ENCODE results near the gene CRACR2B.

CRACR2B gene

DNA sequence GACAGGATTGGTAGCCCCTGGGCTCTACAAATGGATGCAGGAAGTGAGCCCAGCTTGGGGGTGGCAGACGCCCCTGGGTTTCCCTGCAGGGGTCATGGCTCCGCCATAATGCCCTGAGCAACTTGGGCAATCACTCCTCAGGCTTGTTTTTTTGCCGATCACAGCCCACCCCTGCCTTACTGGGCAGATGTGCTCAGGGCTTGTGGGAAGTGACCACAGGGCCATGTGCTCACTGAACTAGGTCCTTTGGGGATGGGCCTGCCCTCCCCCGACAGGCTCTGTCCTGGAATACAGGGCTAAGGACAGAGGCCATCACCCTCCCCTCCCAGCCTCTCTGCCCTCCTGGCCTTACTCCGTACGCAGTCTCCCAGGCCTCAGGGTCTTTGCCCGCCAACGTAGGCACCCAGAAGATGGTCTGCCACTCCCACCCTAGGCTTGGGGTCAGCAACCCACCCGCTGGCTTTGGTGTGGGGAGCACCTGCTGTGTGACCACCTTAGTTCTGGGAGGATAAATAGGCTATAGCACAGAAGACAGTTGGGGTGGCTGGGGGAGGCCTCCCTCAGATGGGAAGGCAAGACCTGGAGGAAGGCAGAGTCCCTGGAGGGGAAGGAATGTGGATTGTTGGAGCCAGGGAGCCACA, 14.1 kb upstream of the CRACR2B start:
- TF ChIP-seq, protein P1, sequence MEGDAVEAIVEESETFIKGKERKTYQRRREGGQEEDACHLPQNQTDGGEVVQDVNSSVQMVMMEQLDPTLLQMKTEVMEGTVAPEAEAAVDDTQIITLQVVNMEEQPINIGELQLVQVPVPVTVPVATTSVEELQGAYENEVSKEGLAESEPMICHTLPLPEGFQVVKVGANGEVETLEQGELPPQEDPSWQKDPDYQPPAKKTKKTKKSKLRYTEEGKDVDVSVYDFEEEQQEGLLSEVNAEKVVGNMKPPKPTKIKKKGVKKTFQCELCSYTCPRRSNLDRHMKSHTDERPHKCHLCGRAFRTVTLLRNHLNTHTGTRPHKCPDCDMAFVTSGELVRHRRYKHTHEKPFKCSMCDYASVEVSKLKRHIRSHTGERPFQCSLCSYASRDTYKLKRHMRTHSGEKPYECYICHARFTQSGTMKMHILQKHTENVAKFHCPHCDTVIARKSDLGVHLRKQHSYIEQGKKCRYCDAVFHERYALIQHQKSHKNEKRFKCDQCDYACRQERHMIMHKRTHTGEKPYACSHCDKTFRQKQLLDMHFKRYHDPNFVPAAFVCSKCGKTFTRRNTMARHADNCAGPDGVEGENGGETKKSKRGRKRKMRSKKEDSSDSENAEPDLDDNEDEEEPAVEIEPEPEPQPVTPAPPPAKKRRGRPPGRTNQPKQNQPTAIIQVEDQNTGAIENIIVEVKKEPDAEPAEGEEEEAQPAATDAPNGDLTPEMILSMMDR (IDR thresholded peaks at IDR 0.05; ENCODE audit: low read length, missing control alignments), result no peak
- DNase-seq (ENCODE audit: low read depth), result no peak
- no peak overlapping the region for H3K4me3 ChIP-seq (replicated peaks; ENCODE audit: low read depth, low read length)

- DNase-seq (ENCODE audit: low read depth), result no peak
- no peak overlapping the region for H3K4me3 ChIP-seq (replicated peaks; ENCODE audit: low read depth, low read length)
- TF ChIP-seq, protein P1 (IDR thresholded peaks at IDR 0.05; ENCODE audit: low read length, missing control alignments), result no peak
Observed at GRCh38 chr11:815675-816432, 11.9 kb upstream of the CRACR2B start.

DNA sequence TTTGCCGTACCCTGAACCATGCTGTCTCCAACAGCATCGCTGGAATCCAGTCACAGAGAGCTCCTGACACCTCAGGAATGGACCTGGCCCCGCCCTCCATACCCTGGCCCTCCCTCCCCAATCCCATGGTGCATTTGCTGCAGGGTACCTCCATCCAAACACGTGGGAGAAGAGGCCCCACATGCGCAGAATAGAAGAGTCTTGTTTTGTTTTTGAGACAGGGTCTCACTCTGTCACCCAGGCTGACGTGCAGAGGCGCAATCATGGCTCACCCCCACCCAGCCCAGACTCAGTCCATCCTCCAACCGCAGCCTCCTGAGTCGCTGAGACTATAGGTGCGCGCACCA, 11.3 kb upstream of the CRACR2B start:
- no peak overlapping the region for H3K4me3 ChIP-seq (replicated peaks; ENCODE audit: low read depth, low read length)
- no peak for DNase-seq (ENCODE audit: low read depth)
- TF ChIP-seq, protein P1 (IDR thresholded peaks at IDR 0.05; ENCODE audit: low read length, missing control alignments), result no peak

- DNase-seq (ENCODE audit: low read depth), result peak; percentile 57
- TF ChIP-seq, protein P1 (IDR thresholded peaks at IDR 0.05; ENCODE audit: low read length, missing control alignments), result no peak
- H3K4me3 ChIP-seq (replicated peaks; ENCODE audit: low read depth, low read length), result peak within 1 kb of the TSS; percentile 70
Observed at GRCh38 chr11:818396-819128, 9.2 kb upstream of the CRACR2B start, which contains the start of gene PNPLA2. PNPLA2 (plus strand) TSS chr11:818914; CDS start chr11:819719, 805 bp downstream.

DNA sequence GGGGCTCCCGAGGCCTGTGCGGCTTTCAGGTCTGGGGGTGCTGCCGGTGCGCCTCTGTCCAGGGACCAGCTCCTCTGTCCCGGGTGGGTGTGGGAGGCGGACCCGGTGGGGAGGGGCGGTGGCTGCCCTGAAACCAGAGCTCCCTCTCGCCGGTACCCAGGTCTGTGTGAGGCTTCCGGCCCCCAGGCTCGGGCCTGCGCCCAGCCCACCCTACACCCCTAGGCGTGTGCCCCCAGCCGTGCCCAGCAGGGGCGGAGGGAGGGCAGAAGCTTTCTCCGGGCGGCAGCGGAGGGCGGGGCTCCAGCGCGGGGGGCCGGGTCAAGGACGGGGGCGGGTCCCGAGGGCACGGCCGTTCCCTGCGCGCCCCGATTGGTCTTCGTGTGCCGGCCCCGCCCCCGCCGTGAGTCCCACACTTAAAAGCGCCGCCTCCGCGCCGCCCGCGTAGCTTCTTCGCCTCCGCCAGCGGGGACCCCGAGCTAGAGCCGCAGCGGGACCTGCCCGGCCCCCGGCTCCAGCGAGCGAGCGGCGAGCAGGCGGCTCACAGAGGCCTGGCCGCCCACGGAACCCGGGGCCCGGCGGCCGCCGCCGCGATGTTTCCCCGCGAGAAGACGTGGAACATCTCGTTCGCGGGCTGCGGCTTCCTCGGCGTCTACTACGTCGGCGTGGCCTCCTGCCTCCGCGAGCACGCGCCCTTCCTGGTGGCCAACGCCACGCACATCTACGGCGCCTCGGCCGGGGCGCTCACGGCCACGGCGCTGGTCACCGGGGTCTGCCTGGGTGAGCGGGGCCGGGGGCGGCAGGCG, 8.4 kb upstream of the CRACR2B start:
- peak; percentile 85 for DNase-seq (ENCODE audit: low read depth)
- H3K4me3 ChIP-seq (replicated peaks; ENCODE audit: low read depth, low read length), result peak overlapping the region; percentile 70
- TF ChIP-seq, protein P1 (IDR thresholded peaks at IDR 0.05; ENCODE audit: low read length, missing control alignments), result no peak

DNA sequence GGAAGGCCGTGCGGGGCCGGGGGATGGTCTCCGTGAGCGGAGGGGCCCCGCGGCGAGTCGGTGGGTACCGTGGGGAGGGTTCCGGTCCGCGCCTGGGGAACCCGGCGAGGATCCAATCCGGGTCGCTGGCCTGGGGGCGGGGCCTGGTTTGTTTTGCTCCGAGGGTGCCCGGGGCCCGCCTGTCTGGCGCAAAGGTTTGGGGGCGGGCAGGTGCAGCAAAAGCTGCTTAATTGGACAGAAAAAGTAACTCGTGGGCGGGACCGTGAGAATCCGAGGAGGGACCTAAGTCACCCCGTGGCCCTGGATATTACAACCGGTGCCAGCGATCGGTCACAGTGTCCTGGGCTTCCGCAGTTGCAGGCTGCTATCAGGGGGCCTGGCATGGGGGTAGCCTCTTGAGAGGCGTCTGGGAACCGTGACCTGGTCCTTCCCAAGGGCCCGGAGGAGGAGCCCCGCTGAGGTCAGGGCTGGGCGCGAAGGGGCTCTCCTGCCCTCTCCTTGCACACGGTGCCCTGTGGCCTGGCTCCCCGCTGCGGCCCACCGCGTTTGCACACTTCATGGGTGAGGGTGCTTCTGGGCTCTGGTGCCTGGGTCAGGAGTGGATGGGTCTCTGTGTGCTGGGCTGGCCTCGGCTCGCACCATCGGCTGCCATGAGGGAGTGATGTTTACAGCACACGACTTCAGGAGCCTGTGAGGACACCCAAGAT, 7.6 kb upstream of the CRACR2B start:
- TF ChIP-seq, protein P1 (IDR thresholded peaks at IDR 0.05; ENCODE audit: low read length, missing control alignments), result no peak
- peak; percentile 75 for DNase-seq (ENCODE audit: low read depth)
- peak overlapping the region; percentile 70 for H3K4me3 ChIP-seq (replicated peaks; ENCODE audit: low read depth, low read length)

Data from fibroblast of pulmonary artery (primary cell).